ENCODE data around the gene PCSK5.

GRCh38 chr9:75956161-75956560 lies 65.7 kb downstream of the PCSK5 start:
- no peak for TF ChIP-seq CTCF (optimal IDR thresholded peaks at IDR 0.05 in 1 of 3, IDR thresholded peaks at IDR 0.05 in 1 of 3, conservative IDR thresholded peaks at IDR 0.05 in 1 of 3; ENCODE audit: extremely low read depth in 1 of 3, insufficient read depth in 2 of 3, low read length in 3 of 3)
- TF ChIP-seq EZH2 (IDR thresholded peaks at IDR 0.05; ENCODE audit: low read length): no peak
